Dendritic cell treated with granulocyte-macrophage colony-stimulating factor and Interleukin-4, amounts not matched to agents 40 ng/mL and 50 ng/mL, for 4 days (primary cell): Measurements from ENCODE around the gene GYG1.

Experiments
- H3K27ac Mint-ChIP-seq: one replicate; pipeline ENCODE4 v1.8.0; 2022; ENCODE audit warnings: mild to moderate bottlenecking, mixed read lengths
- H3K27me3 Mint-ChIP-seq: one replicate; pipeline ENCODE4 v1.8.0; 2022; ENCODE audit warnings: mild to moderate bottlenecking, mixed read lengths
- H3K36me3 Mint-ChIP-seq: one replicate; pipeline ENCODE4 v1.8.0; 2022; ENCODE audit warnings: low read depth, mixed read lengths
- H3K4me1 Mint-ChIP-seq: one replicate; pipeline ENCODE4 v1.8.0; 2022; ENCODE audit warnings: low read depth, mixed read lengths
- H3K4me3 Mint-ChIP-seq: one replicate; pipeline ENCODE4 v1.8.0; 2022; ENCODE audit warnings: mild to moderate bottlenecking, moderate library complexity, mixed read lengths
- H3K9me3 Mint-ChIP-seq: one replicate; pipeline ENCODE4 v1.8.0; 2022; ENCODE audit warnings: mixed read lengths
- intact Hi-C: fragments of 100-400 bp; cut with micrococcal nuclease; formaldehyde crosslinking; loops from one replicate; pipeline ENCODE4 v1.15.0; 2022

Gene GYG1

DNA sequence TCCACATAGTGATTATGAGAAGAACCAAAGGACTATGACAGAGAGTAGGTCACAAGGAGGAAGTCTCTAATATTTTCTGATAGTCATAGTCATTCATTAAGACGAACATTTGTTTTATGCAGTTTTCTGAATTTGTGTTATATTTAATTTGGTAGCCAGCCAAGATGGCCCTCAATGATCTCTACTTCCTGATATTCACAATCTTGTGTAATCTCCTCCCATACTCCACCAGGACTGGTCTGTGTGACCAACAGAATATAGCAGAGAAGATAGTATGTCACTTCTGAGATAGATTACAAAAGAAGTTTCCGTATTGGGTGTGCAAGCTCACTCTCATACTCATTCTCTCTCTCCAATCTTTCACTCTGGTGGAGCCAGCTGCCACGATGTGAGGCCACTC is 64.2 kb downstream of the GYG1 start:
- Mint-ChIP-seq H3K36me3 (peaks cover 56% of the 10 kb centered on the region), H3K4me1 (no peaks in the 10 kb centered on the region)
- intact Hi-C loops, result no loop called here

GRCh38 chr3:149058198-149058597 is 66.9 kb downstream of the GYG1 start:
- peaks cover 41% of the 10 kb centered on the region for H3K36me3 Mint-ChIP-seq
- H3K27me3 Mint-ChIP-seq, result no peaks in the 10 kb centered on the region
- intact Hi-C loops, result no loop called here
- H3K9me3 Mint-ChIP-seq, result no peaks in the 10 kb centered on the region
- H3K27ac Mint-ChIP-seq, result no peak overlapping the region
- no peaks in the 10 kb centered on the region for H3K4me1 Mint-ChIP-seq
- H3K4me3 Mint-ChIP-seq, result no peak overlapping the region

More for the DNA sequence above, 64.2 kb downstream of the GYG1 start:
- Mint-ChIP-seq H3K4me3 (no peak overlapping the region), H3K9me3 (no peaks in the 10 kb centered on the region), H3K27me3 (no peaks in the 10 kb centered on the region), H3K27ac (no peak overlapping the region)

DNA sequence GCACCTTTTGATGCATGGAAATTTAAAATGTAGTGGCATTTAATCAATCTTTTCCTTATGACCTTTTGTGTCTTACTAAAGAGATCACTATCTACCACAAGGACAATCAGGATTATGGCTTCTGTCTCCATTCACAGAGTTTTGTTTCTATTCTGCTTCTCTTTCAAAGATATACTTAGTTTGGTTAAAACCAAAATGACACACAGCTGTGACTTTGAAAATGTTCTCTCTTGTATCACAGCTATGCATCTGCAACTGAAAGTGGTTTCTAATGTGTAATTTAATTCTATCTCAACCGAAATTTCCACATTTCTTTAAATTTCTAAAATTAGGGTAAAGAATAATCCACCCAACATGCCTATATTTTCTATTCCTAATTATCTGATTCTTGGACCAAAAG is 67.3 kb downstream of the GYG1 start:
- H3K9me3 Mint-ChIP-seq, result no peaks in the 10 kb centered on the region
- H3K27me3 Mint-ChIP-seq, result no peaks in the 10 kb centered on the region
- no peaks in the 10 kb centered on the region for H3K4me1 Mint-ChIP-seq
- H3K4me3 Mint-ChIP-seq, result no peak overlapping the region
- intact Hi-C loops, result no loop called here
- peaks cover 36% of the 10 kb centered on the region for H3K36me3 Mint-ChIP-seq
- no peak overlapping the region for H3K27ac Mint-ChIP-seq

GRCh38 chr3:149061776-149062175 is 70.4 kb downstream of the GYG1 start:
- intact Hi-C loops, result no loop called here
- no peaks in the 10 kb centered on the region for H3K4me1 Mint-ChIP-seq
- H3K36me3 Mint-ChIP-seq, result peaks cover 25% of the 10 kb centered on the region
- H3K9me3 Mint-ChIP-seq, result no peaks in the 10 kb centered on the region
- no peak overlapping the region for H3K27ac Mint-ChIP-seq
- no peak overlapping the region for H3K4me3 Mint-ChIP-seq
- H3K27me3 Mint-ChIP-seq, result no peaks in the 10 kb centered on the region

DNA sequence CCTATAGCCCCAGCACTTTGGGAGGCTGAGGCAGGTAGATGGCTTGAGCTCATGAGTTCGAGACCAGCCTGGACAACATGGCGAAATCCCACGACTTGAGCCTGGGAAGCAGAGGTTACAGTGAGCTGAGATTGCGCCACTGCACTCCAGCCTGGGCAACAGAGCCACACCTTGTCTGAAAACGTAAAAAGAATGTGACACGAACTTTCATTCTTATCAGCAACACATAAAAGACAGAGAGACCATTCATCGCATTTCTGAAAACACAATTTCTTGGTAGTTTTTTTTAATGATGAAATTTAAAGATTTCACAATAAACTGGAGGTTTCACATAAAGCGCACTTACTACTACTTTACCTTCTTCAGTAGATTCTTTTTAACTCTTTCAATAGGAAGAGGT is 76.5 kb downstream of the GYG1 start:
- Mint-ChIP-seq H3K27ac (no peak overlapping the region), H3K36me3 (peaks cover 12% of the 10 kb centered on the region), H3K9me3 (no peaks in the 10 kb centered on the region), H3K4me3 (no peak overlapping the region), H3K4me1 (no peaks in the 10 kb centered on the region), H3K27me3 (no peaks in the 10 kb centered on the region)
- intact Hi-C loops, result no loop called here
